Measurements from ENCODE around the gene ZC2HC1C.

DNA sequence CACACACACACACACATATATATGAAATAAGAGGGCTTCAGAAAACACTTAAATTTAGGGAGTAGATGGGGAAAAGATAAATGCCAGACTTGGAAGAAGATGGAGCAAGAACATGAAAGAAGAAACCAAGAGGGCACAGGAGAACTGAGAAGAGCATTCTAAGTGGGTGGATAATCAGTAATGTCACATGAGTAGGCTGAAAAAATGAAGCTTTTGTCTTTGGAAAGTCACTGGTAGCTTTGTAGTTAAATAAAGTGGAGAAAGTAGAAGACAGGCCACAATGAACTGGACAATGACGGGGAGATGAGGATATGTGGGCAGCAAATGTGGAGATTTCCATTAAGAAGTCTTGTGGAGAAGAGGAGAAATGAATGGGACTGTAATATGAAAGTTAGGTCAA, 2.2 kb upstream of the ZC2HC1C start:
- TF ChIP-seq, protein P1, sequence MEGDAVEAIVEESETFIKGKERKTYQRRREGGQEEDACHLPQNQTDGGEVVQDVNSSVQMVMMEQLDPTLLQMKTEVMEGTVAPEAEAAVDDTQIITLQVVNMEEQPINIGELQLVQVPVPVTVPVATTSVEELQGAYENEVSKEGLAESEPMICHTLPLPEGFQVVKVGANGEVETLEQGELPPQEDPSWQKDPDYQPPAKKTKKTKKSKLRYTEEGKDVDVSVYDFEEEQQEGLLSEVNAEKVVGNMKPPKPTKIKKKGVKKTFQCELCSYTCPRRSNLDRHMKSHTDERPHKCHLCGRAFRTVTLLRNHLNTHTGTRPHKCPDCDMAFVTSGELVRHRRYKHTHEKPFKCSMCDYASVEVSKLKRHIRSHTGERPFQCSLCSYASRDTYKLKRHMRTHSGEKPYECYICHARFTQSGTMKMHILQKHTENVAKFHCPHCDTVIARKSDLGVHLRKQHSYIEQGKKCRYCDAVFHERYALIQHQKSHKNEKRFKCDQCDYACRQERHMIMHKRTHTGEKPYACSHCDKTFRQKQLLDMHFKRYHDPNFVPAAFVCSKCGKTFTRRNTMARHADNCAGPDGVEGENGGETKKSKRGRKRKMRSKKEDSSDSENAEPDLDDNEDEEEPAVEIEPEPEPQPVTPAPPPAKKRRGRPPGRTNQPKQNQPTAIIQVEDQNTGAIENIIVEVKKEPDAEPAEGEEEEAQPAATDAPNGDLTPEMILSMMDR (IDR thresholded peaks at IDR 0.05): no peak
- TF ChIP-seq POLR2A (IDR thresholded peaks at IDR 0.05): no peak
- no peak for TF ChIP-seq EP300 (IDR thresholded peaks at IDR 0.05)
- TF ChIP-seq POLR2AphosphoS5 (IDR thresholded peaks at IDR 0.05): no peak
